Measurements from ENCODE around the gene ZEB2. TPM values are rescaled to one million over a fixed set of nuclear protein-coding genes. Genes with fewer than 3 reads are reported as not detected.

Gene ZEB2
- total and polyA plus RNA-seq, 8 donors: 10.7 to 161 (median 43.1) TPM

GRCh38 chr2:144512891-144513351, 7.0 kb downstream of the ZEB2 start:
- Histone ChIP-seq H3K4me3 (peak overlapping the region; percentile 60 to 70 (median 67)), H3K4me1 (peaks cover 14 to 70% (median 24%) of the 10 kb centered on the region in 4 donors), H3K9me3 (no peaks in the 10 kb centered on the region), H3K27ac (peak overlapping the region; percentile 14 to 97 (median 91)), H3K36me3 (no peaks in the 10 kb centered on the region), H3K27me3 (peaks cover 4 to 84% (median 47%) of the 10 kb centered on the region in 3 donors)
- TF ChIP-seq EP300 (IDR thresholded peaks at IDR 0.05): no peak
- WGBS, 5 donors: 19 to 34% (median 29%) methylated on average over 5 of the region's 5 CpGs
- DNase-seq: no peak
- intact Hi-C loops (cut with DNase I; ENCODE audit: low total_unique reads): no loop called here

GRCh38 chr2:144512470-144512869, 7.4 kb downstream of the ZEB2 start:
- Histone ChIP-seq H3K4me1 (peaks cover 14 to 66% (median 20%) of the 10 kb centered on the region in 4 donors), H3K9me3 (no peaks in the 10 kb centered on the region), H3K27me3 (peaks cover 4 to 79% (median 44%) of the 10 kb centered on the region in 3 donors), H3K36me3 (no peaks in the 10 kb centered on the region), H3K27ac (peak overlapping the region in 4 of 5 donors; percentile 90 to 97 (median 93)), H3K4me3 (peak overlapping the region in 3 of 4 donors; percentile 67 to 70 (median 67))
- WGBS, 5 donors: 28 to 33% (median 30%) methylated on average over 3 of the region's 3 CpGs
- intact Hi-C loops (cut with DNase I; ENCODE audit: low total_unique reads): no loop called here
- no peak for DNase-seq
- no peak for TF ChIP-seq POLR2AphosphoS5 (IDR thresholded peaks at IDR 0.05)

GRCh38 chr2:144511937-144512336, 8.0 kb downstream of the ZEB2 start:
- peak overlapping the region in 2 of 4 donors; percentile 67 to 70 for H3K4me3 ChIP-seq
- no peaks in the 10 kb centered on the region for H3K36me3 ChIP-seq
- peak overlapping the region; percentile 17 to 97 (median 91) for H3K27ac ChIP-seq
- no peaks in the 10 kb centered on the region for H3K9me3 ChIP-seq
- WGBS, 5 donors: 12 to 25% (median 19%) methylated on average over 3 of the region's 3 CpGs
- peaks cover 13 to 61% (median 15%) of the 10 kb centered on the region in 4 donors for H3K4me1 ChIP-seq
- peaks cover 4 to 74% (median 44%) of the 10 kb centered on the region in 3 donors for H3K27me3 ChIP-seq
- DNase-seq: no peak
- TF ChIP-seq POLR2A (IDR thresholded peaks at IDR 0.05) (no peak), CTCF (IDR thresholded peaks at IDR 0.05) (no peak), POLR2AphosphoS5 (IDR thresholded peaks at IDR 0.05) (no peak), EP300 (IDR thresholded peaks at IDR 0.05) (no peak)
- intact Hi-C loops (cut with DNase I; ENCODE audit: low total_unique reads): no loop called here

- Histone ChIP-seq H3K4me3 (peak overlapping the region in 3 of 4 donors; percentile 6 to 16 (median 7)), H3K27ac (peak overlapping the region in 4 of 5 donors; percentile 90 to 97 (median 93)), H3K36me3 (no peaks in the 10 kb centered on the region), H3K4me1 (peaks cover 8 to 59% (median 10%) of the 10 kb centered on the region in 4 donors), H3K27me3 (peaks cover 4 to 68% (median 39%) of the 10 kb centered on the region in 3 donors), H3K9me3 (no peaks in the 10 kb centered on the region)
- WGBS, 5 donors: 23 to 41% (median 36%) methylated on average over 3 of the region's 3 CpGs
- intact Hi-C loops (cut with DNase I; ENCODE audit: low total_unique reads): no loop called here
- no peak for TF ChIP-seq CTCF (IDR thresholded peaks at IDR 0.05)
- no peak for TF ChIP-seq EP300 (IDR thresholded peaks at IDR 0.05)
- TF ChIP-seq POLR2AphosphoS5 (IDR thresholded peaks at IDR 0.05): no peak
- no peak for TF ChIP-seq POLR2A (IDR thresholded peaks at IDR 0.05)
- no peak for DNase-seq
Measured at GRCh38 chr2:144511226-144511810, 8.6 kb downstream of the ZEB2 start.

- DNase-seq: peak in 1 of 2 donors; percentile 51
Measured at GRCh38 chr2:144510294-144510991, 9.5 kb downstream of the ZEB2 start.

More at GRCh38 chr2:144510294-144510991, 9.5 kb downstream of the ZEB2 start:
- Histone ChIP-seq H3K27me3 (peaks cover 0 to 59% (median 30%) of the 10 kb centered on the region in 3 donors), H3K4me1 (peaks cover 0 to 60% (median 3%) of the 10 kb centered on the region in 4 donors), H3K9me3 (no peaks in the 10 kb centered on the region), H3K27ac (peak overlapping the region; percentile 66 to 97 (median 91)), H3K4me3 (peak overlapping the region; percentile 6 to 16 (median 9)), H3K36me3 (no peaks in the 10 kb centered on the region)
- TF ChIP-seq POLR2A (IDR thresholded peaks at IDR 0.05) (no peak), CTCF (IDR thresholded peaks at IDR 0.05) (no peak), EP300 (IDR thresholded peaks at IDR 0.05) (no peak), POLR2AphosphoS5 (IDR thresholded peaks at IDR 0.05) (no peak)
- WGBS, 5 donors: 24 to 41% (median 33%) methylated on average over 15 of the region's 15 CpGs
- intact Hi-C loops (cut with DNase I; ENCODE audit: low total_unique reads): no loop called here

Data from stomach (tissue), 9 donors.